ENCODE measurements around the gene KCNJ14.

DNA sequence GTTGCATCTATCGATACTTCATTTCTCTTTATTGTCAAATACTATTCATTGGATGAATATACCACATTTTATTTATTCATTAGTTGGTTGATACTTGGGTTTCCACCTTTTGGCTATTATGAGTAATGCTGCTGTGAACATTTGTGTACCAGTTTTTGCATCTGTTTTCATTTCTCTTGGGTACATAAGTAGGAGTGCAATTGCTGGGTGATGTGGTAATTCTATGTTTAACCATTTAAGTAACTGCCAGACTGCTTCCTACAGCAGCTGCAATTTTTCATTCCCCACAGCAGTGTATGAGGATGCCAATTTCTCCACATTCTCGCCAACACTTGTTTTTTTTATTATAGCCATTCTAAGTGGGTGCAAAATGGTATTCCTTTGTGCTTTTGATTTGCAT lies 2.6 kb downstream of the KCNJ14 start:
- TF ChIP-seq, protein P1, sequence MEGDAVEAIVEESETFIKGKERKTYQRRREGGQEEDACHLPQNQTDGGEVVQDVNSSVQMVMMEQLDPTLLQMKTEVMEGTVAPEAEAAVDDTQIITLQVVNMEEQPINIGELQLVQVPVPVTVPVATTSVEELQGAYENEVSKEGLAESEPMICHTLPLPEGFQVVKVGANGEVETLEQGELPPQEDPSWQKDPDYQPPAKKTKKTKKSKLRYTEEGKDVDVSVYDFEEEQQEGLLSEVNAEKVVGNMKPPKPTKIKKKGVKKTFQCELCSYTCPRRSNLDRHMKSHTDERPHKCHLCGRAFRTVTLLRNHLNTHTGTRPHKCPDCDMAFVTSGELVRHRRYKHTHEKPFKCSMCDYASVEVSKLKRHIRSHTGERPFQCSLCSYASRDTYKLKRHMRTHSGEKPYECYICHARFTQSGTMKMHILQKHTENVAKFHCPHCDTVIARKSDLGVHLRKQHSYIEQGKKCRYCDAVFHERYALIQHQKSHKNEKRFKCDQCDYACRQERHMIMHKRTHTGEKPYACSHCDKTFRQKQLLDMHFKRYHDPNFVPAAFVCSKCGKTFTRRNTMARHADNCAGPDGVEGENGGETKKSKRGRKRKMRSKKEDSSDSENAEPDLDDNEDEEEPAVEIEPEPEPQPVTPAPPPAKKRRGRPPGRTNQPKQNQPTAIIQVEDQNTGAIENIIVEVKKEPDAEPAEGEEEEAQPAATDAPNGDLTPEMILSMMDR (IDR thresholded peaks at IDR 0.05), result no peak
- TF ChIP-seq POLR2A (IDR thresholded peaks at IDR 0.05), result no peak
